GM12875 (cell line): Measurements from ENCODE around the gene PILRA.
"Not testable (repeated sequence)": the region's sequence is repeated elsewhere in the genome, so short reads cannot be mapped to it uniquely, and the experiment has no call there.

Experiments
- H3K4me3 ChIP-seq: one replicate; pipeline ENCODE4 v1.5.1; 2011; ENCODE audit warnings: low read depth, low read length, control low read depth
- CTCF ChIP-seq: IDR thresholded peaks from 2 replicates; pipeline ENCODE4 v1.5.1; 2011; ENCODE audit warnings: low read depth, mild to moderate bottlenecking, control low read depth, inconsistent platforms, low read length, moderate library complexity, borderline replicate concordance; ENCODE audit not compliant: insufficient read depth

Gene PILRA

GRCh38 chr7:100441641-100442535 lies 68.6 kb downstream of the PILRA start:
- no peak for TF ChIP-seq CTCF
- no peak overlapping the region for H3K4me3 ChIP-seq

GRCh38 chr7:100443096-100443840 lies 70.0 kb downstream of the PILRA start:
- no peak for TF ChIP-seq CTCF
- no peak overlapping the region for H3K4me3 ChIP-seq

- H3K4me3 ChIP-seq = no peak overlapping the region
These were observed 71.3 kb downstream of the PILRA start for GRCh38 chr7:100444311-100445278.

GRCh38 chr7:100446040-100446439 lies 72.8 kb downstream of the PILRA start:
- no peak for TF ChIP-seq CTCF
- H3K4me3 ChIP-seq = no peak overlapping the region

More at GRCh38 chr7:100444311-100445278, 71.3 kb downstream of the PILRA start:
- no peak for TF ChIP-seq CTCF

- H3K4me3 ChIP-seq = not testable (repeated sequence)
These were observed 74.1 kb downstream of the PILRA start for GRCh38 chr7:100447363-100447762.

GRCh38 chr7:100449190-100449795 lies 76.0 kb downstream of the PILRA start:
- TF ChIP-seq CTCF = no peak
- no peak overlapping the region for H3K4me3 ChIP-seq
